GM10266 (cell line): ENCODE measurements around the gene MBOAT1.
"Not testable (repeated sequence)": the region's sequence is repeated elsewhere in the genome, so short reads cannot be mapped to it uniquely, and the experiment has no call there.

Experiments used
- DNase-seq: peaks from one replicate; pipeline ENCODE4 v3.0.0; 2012; ENCODE audit errors: extremely low spot score
- CTCF ChIP-seq: IDR thresholded peaks from 2 replicates; pipeline ENCODE4 v1.5.1; 2012; ENCODE audit warnings: mild to moderate bottlenecking, low read depth; ENCODE audit not compliant: control insufficient read depth, insufficient read depth; ENCODE audit errors: missing control alignments

MBOAT1 gene

GRCh38 chr6:20252311-20252710, 40.0 kb upstream of the MBOAT1 start:
- DNase-seq: no peak
- TF ChIP-seq CTCF: no peak

GRCh38 chr6:20251525-20251924, 39.3 kb upstream of the MBOAT1 start:
- no peak for DNase-seq
- no peak for TF ChIP-seq CTCF

GRCh38 chr6:20246125-20246524, 33.9 kb upstream of the MBOAT1 start:
- no peak for DNase-seq
- no peak for TF ChIP-seq CTCF

- not testable (repeated sequence) for DNase-seq
Observed at GRCh38 chr6:20244807-20245681, 32.8 kb upstream of the MBOAT1 start.

- no peak for TF ChIP-seq CTCF
- DNase-seq: no peak
Observed at GRCh38 chr6:20243288-20243687, 31.0 kb upstream of the MBOAT1 start.

- DNase-seq: no peak
- TF ChIP-seq CTCF: no peak
Observed at GRCh38 chr6:20242397-20242796, 30.1 kb upstream of the MBOAT1 start.

- DNase-seq: no peak
- no peak for TF ChIP-seq CTCF
Observed at GRCh38 chr6:20241102-20241501, 28.8 kb upstream of the MBOAT1 start.
